Transverse colon (tissue), 4 donors: Measurements from ENCODE around the gene SIRPB2. TPM values are rescaled to one million over a fixed set of nuclear protein-coding genes. Genes with fewer than 3 reads are reported as not detected.

Source experiments
- DNase-seq: peaks from one replicate; pipeline ENCODE4 v3.0.0-alpha.2; 2019
- H3K27ac ChIP-seq, 4 donors: fragments of 200-600 bp; sonication (generic); 2 replicates each; pipeline ENCODE4 v1.5.1; 2016 to 2018; ENCODE audit warnings: inconsistent platforms in 4 of 4
- H3K27me3 ChIP-seq: fragments of 200-600 bp; sonication (generic); 2 replicates; pipeline ENCODE4 v1.5.1; 2017; ENCODE audit warnings: inconsistent platforms
- H3K36me3 ChIP-seq, 4 donors: fragments of 200-600 bp; sonication (generic); 2 replicates each; pipeline ENCODE4 v1.5.1; 2017 to 2019; ENCODE audit warnings: inconsistent platforms in 4 of 4
- H3K4me1 ChIP-seq, 4 donors: fragments of 200-600 bp; sonication (generic); 2 replicates each; pipeline ENCODE4 v1.5.1; 2017 to 2020; ENCODE audit warnings: inconsistent platforms in 4 of 4
- H3K4me3 ChIP-seq, 4 donors: fragments of 200-600 bp; sonication (generic); 1 replicate in 1 of 4; 2 replicates in 3 of 4; pipeline versions ENCODE4 v1.5.1 to v1.6.1; 2017 to 2019; ENCODE audit warnings: inconsistent platforms in 4 of 4
- H3K9me3 ChIP-seq, 2 donors: fragments of 200-600 bp; sonication (generic); 2 replicates each; pipeline ENCODE4 v1.5.1; 2017 to 2019; ENCODE audit warnings: inconsistent platforms in 2 of 2
- EP300 ChIP-seq: sonication (generic); formaldehyde crosslinking; IDR thresholded peaks from one replicate; pipeline ENCODE4 v1.6.1; 2017; ENCODE audit warnings: antibody characterized with exemption, low read depth
- POLR2A ChIP-seq: fragments of 450-650 bp; IDR thresholded peaks from one replicate; pipeline ENCODE4 v1.6.1; 2016; ENCODE audit warnings: antibody characterized with exemption, mild to moderate bottlenecking, moderate library complexity
- POLR2AphosphoS5 ChIP-seq, 3 donors: sonication (generic); formaldehyde crosslinking; IDR thresholded peaks; one replicate each; pipeline ENCODE4 v1.6.1; 2016; ENCODE audit warnings: antibody characterized with exemption in 3 of 3
- WGBS, 2 donors: methylation state at CpG; one replicate each; pipeline ENCODE4 v1.1.5; 2018; ENCODE audit warnings: low coverage in 1 of 2; 5-methylcytosine and 5-hydroxymethylcytosine counted together
- in situ Hi-C, 4 donors: fragments of 200-750 bp; cut with MboI; loops; one replicate each; pipeline versions ENCODE4 v1.15.0 to v1.15.1; 2017; ENCODE audit warnings: low sequenced_read_pairs in 3 of 4, low pct_ligation_motif_present in 1 of 4, low pct_unique_long_range_greater_than_20kb in 1 of 4
- intact Hi-C: fragments of 100-400 bp; cut with DNase I; formaldehyde crosslinking; loops from one replicate; pipeline ENCODE4 v1.15.1; 2023; ENCODE audit warnings: low total_unique reads
- total RNA-seq, 4 donors: library from RNA; depleted of rRNA; stranded (reverse); fragments of >200 nt; gene quantifications; one replicate each; pipeline ENCODE4 v1.1.0, GENCODE V29; 2016
- TF ChIP-seq, protein P1 (sequence below), 5 experiments: fragments of 200-600 bp in 3 of 5; fragments of 450-650 bp in 2 of 5; sonication (generic) in 3 of 5; IDR thresholded peaks; 1 replicate in 2 of 5; 2 replicates in 3 of 5; pipeline ENCODE4 v1.5.1; 2016 to 2017; ENCODE audit warnings: antibody characterized with exemption in 5 of 5, inconsistent platforms in 3 of 5, mild to moderate bottlenecking in 2 of 5, moderate library complexity in 1 of 5

SIRPB2 gene
- total RNA-seq, 4 donors from 2014 or later, result 3.7 to 3.8 TPM; not detected in 2

DNA sequence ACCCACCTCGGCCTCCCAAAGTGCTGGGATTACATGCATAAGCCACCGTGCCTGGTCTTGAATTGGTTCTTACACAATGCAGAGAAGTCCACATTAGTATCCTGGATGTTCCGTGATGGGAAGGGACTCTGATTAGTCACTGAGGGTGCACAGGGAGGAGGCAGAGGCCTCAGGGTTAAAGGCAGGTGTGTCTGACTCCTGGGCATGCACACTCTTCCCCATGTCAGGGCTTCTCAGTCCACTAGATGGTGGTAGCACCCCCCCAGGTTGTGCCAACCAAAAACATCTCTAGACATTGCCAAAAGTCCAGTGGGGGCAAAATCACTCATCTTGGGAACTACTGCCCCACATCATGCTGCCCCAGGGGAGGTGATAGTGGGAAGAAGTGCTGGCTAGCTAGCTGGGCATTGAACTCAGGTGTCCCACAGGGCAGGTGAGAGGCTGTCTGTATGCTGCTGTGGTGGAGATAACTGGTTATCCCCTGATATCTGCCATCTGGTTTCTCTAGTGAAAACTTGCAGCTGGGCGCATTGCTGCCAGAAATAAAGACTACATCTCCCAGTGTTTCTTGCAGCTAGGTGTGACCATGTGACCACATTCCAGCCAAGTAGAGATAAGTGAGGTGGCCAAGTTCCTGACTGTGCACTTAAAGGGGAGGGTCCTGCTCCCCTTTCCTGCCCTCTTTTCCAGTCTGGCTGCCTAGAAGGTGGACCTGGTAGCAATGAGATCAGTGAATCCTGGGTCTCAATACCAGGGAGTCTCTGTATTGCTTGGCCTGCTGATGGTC, 16.2 kb downstream of the SIRPB2 start:
- in situ Hi-C loops, result loop anchor here in 3 of 4 donors (25.0 kb wide), 2 partner anchors 338 to 363 kb away; partner anchors contain the start of gene PSMF1 (in 2 of the 3)

DNA sequence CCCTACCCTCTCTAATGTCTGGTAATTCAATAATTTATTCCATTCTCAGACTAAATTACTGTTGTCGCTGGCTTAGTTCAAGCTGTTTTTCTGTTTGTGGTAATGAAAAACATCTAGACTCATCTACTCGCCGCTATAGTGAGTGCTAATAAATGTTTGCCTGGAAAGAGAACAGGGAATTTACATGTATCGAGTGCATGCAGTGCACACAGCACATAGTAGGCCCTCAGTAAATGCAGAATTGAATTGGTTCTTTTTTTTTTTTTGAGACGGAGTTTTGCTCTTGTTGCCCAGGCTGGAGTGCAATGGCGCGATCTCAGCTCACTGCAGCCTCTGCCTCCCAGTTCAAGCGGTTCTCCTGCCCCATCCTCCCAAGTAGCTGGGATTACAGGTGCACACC, 16.9 kb downstream of the SIRPB2 start:
- H3K27ac ChIP-seq, result no peak overlapping the region
- in situ Hi-C loops, result loop anchor here in 3 of 4 donors (25.0 kb wide), 2 partner anchors 337 to 362 kb away; partner anchors contain the start of gene PSMF1 (in 2 of the 3)
- H3K4me3 ChIP-seq, result no peak overlapping the region
- H3K9me3 ChIP-seq, result no peaks in the 10 kb centered on the region
- peaks cover 0 to 21% (median 9%) of the 10 kb centered on the region in 4 donors for H3K4me1 ChIP-seq
- no peaks in the 10 kb centered on the region for H3K36me3 ChIP-seq
- no peak for DNase-seq
- H3K27me3 ChIP-seq, result no peaks in the 10 kb centered on the region
- intact Hi-C loops, result no loop called here
- TF ChIP-seq, protein P1, sequence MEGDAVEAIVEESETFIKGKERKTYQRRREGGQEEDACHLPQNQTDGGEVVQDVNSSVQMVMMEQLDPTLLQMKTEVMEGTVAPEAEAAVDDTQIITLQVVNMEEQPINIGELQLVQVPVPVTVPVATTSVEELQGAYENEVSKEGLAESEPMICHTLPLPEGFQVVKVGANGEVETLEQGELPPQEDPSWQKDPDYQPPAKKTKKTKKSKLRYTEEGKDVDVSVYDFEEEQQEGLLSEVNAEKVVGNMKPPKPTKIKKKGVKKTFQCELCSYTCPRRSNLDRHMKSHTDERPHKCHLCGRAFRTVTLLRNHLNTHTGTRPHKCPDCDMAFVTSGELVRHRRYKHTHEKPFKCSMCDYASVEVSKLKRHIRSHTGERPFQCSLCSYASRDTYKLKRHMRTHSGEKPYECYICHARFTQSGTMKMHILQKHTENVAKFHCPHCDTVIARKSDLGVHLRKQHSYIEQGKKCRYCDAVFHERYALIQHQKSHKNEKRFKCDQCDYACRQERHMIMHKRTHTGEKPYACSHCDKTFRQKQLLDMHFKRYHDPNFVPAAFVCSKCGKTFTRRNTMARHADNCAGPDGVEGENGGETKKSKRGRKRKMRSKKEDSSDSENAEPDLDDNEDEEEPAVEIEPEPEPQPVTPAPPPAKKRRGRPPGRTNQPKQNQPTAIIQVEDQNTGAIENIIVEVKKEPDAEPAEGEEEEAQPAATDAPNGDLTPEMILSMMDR (IDR thresholded peaks at IDR 0.05), result no peak
- TF ChIP-seq EP300 (no peak), POLR2AphosphoS5 (IDR thresholded peaks at IDR 0.05) (no peak), POLR2A (no peak)
- 83 to 94% methylated on average over 2 to 8 of the region's 8 CpGs for WGBS, 2 donors

More for the DNA sequence above, 16.2 kb downstream of the SIRPB2 start:
- Histone ChIP-seq H3K9me3 (no peaks in the 10 kb centered on the region), H3K4me1 (peaks cover 0 to 14% (median 4%) of the 10 kb centered on the region in 4 donors), H3K4me3 (no peak overlapping the region), H3K27ac (no peak overlapping the region), H3K27me3 (no peaks in the 10 kb centered on the region), H3K36me3 (no peaks in the 10 kb centered on the region)
- TF ChIP-seq POLR2AphosphoS5 (IDR thresholded peaks at IDR 0.05) (no peak), EP300 (no peak), POLR2A (no peak)
- TF ChIP-seq, protein P1 (IDR thresholded peaks at IDR 0.05), result no peak
- intact Hi-C loops, result no loop called here
- DNase-seq, result no peak
- 73% methylated on average over 4 of the region's 4 CpGs; no CpG with 5 or more reads in 1 of the 2 donors for WGBS, 2 donors

DNA sequence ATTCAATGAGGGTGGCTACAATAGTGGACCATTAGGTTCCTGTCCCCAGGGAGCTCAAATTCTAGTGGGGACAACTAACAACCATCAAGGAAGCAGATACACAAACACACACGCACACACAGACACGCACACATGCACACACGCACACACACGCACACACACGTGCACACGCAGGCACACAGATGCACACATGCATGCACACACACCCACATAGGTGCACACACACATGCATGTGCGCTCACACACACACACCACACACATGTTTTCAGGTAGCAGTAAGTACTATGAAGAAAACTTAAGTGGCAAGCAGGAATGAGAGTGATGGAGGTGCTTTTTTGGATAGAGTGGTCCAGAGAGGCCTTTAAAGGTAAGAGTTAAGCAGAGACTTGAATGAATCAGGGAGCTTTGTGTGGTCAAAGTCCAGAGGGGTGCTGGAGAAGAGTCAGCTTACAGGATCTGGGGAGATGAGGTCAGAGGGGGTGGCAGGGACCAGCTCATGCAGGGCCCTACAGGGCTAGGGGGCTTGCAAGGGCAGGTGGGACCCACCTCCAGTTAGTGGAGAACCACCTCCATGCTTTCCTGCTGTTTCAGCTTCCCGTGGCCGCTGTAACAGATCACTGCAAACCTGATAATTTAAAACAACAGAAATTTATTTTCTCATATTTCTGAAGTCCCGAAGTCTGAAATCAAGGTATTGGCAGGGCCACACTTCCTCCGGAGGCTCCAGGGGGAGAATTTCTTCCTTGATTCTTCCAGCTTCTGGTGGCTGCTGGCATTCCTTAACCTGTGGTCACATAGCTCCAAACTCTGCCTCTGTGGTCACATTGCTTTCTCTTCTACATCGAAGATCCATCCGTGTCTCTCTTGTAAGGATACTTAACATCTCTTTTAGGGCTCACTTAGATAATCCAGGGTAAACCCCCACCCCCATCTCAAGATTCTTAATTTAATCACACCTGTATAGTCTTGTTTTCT, 17.7 kb downstream of the SIRPB2 start:
- intact Hi-C loops (no loop called here), in situ Hi-C loops (loop anchor here in 3 of 4 donors (25.0 kb wide), 2 partner anchors 336 to 361 kb away; partner anchors contain the start of gene PSMF1 (in 2 of the 3))
- Histone ChIP-seq H3K27me3 (no peaks in the 10 kb centered on the region), H3K4me1 (peaks cover 0 to 28% (median 15%) of the 10 kb centered on the region in 4 donors), H3K9me3 (no peaks in the 10 kb centered on the region), H3K36me3 (no peaks in the 10 kb centered on the region), H3K4me3 (no peak overlapping the region), H3K27ac (no peak overlapping the region)
- TF ChIP-seq EP300 (no peak), POLR2A (no peak), POLR2AphosphoS5 (IDR thresholded peaks at IDR 0.05) (no peak)
- TF ChIP-seq, protein P1 (IDR thresholded peaks at IDR 0.05), result no peak
- DNase-seq, result no peak
- 80 to 87% methylated on average over 12 to 13 of the region's 13 CpGs for WGBS, 2 donors
